Activated naive CD4-positive, alpha-beta T cell treated with anti-CD3 and anti-CD28 coated beads, Interleukin-2, amount 50 U/mL, for 72 hours (primary cell): Measurements from ENCODE around the gene SLC22A23. TPM values are rescaled to one million over a fixed set of nuclear protein-coding genes. Genes with fewer than 3 reads are reported as not detected.
"Not testable (repeated sequence)": the region's sequence is repeated elsewhere in the genome, so short reads cannot be mapped to it uniquely, and the experiment has no call there.

Experiments used
- ATAC-seq, 2 donors: fragments of 150-1000 bp; cut with Tn5 transposase; 2 replicates each; pipeline ENCODE4 v1.10.0; 2021; ENCODE audit warnings: mild to moderate bottlenecking in 2 of 2, moderate library complexity in 2 of 2
- DNase-seq, 2 donors: peaks; one replicate each; pipeline ENCODE4 v3.0.0; 2021 to 2022; ENCODE audit warnings: low spot score in 2 of 2
- H3K27ac Mint-ChIP-seq, 2 donors: one replicate each; pipeline ENCODE4 v1.8.0; 2022; ENCODE audit warnings: mild to moderate bottlenecking in 2 of 2, mixed read lengths in 2 of 2
- H3K36me3 Mint-ChIP-seq, 2 donors: one replicate each; pipeline ENCODE4 v1.8.0; 2022; ENCODE audit warnings: mixed read lengths in 2 of 2
- H3K9me3 Mint-ChIP-seq, 2 donors: one replicate each; pipeline ENCODE4 v1.8.0; 2022; ENCODE audit warnings: mixed read lengths in 2 of 2
- total RNA-seq, 2 donors: library from RNA; stranded (reverse); gene quantifications; one replicate each; pipeline ENCODE4 v1.2.3, GENCODE V29; 2022

SLC22A23 gene
- total RNA-seq, 2 donors from 2014 or later, result 0.27 to 0.72 TPM

DNA sequence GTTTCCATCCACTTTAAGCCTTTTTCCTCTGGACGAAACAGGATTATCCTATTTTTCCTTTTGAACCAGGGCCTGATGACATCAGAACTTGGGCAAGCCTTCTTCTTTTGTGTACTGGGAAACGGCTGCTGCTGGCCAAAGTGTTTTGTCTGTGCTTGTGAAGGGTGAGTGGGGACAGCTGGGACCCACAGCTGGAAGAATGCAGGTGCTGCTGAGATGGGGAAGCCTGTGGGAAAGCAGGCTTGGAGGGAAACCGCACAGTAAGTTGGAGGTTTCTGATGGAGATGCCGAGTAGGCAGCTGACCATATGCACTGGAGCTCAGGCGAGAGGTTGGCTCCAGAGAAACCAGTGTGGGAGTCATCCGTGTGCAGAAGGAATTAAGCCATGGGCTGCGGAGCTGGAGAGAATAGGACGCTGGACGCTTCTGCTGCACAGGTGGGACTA, 206.6 kb downstream of the SLC22A23 start:
- no peak overlapping the region for H3K27ac Mint-ChIP-seq
- H3K9me3 Mint-ChIP-seq, result peaks cover 0 to 7% of the 10 kb centered on the region in 2 donors
- no peak for DNase-seq
- no peak for ATAC-seq
- H3K36me3 Mint-ChIP-seq, result peaks cover 0 to 6% of the 10 kb centered on the region in 2 donors

DNA sequence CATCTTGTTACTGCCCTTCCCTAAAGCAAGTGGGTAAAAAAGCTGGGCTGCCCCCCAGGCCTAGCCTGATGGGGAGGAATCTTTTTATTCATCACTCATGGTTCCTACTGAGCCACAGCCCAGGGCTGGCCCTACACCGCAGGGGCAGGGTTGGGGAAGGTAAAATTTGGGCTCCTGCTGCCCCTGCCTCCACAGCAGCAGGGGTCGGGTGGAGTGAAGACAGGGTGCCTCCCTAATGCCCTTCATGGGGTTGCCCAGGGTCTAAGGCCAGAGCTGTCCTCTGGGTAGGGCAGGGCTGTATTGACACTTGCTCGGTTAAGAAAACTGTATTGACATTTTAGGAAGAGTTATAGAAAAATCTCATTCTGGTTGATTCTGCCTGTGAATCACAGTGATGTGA, 207.0 kb downstream of the SLC22A23 start:
- no peak overlapping the region for H3K27ac Mint-ChIP-seq
- peaks cover 0 to 6% of the 10 kb centered on the region in 2 donors for H3K36me3 Mint-ChIP-seq
- H3K9me3 Mint-ChIP-seq, result peaks cover 0 to 7% of the 10 kb centered on the region in 2 donors
- no peak for ATAC-seq
- no peak for DNase-seq

DNA sequence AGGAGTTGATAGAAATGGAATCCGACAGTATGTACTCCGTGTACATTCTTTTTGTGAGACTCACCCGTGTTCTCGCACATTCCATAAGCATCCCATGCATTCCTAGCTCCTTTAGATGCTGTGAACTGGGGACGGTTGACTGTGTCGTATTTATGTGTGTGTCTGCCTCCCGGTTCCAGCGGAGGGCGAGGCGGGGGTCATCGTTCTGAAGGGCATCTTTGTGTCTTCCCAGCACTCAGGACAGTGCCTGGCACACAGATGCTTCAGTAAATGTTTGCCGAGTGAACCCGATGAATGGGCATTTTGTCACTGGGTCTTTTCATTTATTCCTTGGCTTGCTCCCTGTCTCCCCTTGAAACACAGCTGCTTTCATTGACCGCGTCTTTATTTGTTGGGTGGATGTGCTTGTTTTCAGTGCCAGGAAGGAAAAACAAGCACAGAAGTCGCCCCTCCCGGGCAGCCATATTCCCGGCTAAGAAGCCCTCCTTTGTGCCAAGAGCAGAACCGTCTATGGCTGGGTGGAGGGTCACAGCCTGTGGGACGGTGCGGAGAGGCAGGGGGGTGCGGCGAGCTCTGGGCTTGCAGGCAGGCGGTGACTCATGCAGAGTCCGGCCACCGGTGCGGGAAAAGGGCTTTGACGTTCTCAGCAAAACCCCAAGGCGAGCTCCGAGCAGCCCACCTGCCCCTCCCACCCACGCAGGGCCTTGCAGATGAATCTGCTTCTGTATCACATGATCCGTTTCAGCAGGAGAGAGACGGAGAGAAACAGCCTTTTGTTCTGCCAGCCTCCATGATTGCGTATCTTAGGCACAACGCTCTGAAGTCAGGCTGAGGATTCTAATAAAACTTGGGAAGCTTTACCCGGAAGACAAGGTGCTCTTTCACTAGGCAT, 209.3 kb downstream of the SLC22A23 start:
- Mint-ChIP-seq H3K9me3 (no peaks in the 10 kb centered on the region), H3K36me3 (no peaks in the 10 kb centered on the region), H3K27ac (no peak overlapping the region)
- ATAC-seq, result no peak
- DNase-seq, result no peak

DNA sequence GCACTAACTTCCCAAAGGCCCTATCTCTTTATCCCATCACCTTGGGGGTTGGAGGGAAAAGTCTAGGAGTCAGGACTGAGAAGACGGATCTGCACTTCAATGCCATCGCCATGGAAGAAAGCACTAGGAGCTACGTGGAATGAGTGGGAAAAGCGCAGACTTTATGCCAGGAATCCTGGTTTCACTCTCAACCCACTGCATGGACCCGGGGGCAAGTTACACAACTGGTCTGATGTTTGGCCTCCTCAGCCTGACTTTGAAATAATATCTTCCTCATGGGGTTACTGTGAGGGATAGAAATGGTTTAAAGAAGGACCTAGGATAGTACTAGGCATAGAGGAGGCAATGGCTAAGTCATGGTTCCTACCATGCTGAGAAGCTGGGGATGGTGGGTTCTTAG, 211.6 kb downstream of the SLC22A23 start:
- Mint-ChIP-seq H3K27ac (no peak overlapping the region), H3K9me3 (no peaks in the 10 kb centered on the region), H3K36me3 (no peaks in the 10 kb centered on the region)
- no peak for DNase-seq
- ATAC-seq, result no peak

DNA sequence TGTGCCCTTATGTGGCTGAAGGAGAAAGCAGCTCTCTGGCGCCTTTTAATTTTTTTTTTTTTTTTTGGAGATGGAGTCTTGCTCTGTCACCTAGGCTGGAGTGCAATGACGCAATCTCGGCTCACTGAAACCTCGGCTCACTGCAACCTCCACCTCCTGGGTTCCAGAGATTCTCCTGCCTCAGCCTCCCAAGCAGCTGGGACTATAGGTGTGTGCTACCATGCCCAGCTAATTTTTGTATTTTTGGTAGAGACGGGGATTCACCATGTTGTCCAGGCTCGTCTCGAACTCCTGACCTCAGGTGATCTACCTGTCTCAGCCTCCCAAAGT, 212.1 kb downstream of the SLC22A23 start:
- not testable (repeated sequence) for H3K9me3 Mint-ChIP-seq, DNase-seq, H3K27ac Mint-ChIP-seq, ATAC-seq, H3K36me3 Mint-ChIP-seq

DNA sequence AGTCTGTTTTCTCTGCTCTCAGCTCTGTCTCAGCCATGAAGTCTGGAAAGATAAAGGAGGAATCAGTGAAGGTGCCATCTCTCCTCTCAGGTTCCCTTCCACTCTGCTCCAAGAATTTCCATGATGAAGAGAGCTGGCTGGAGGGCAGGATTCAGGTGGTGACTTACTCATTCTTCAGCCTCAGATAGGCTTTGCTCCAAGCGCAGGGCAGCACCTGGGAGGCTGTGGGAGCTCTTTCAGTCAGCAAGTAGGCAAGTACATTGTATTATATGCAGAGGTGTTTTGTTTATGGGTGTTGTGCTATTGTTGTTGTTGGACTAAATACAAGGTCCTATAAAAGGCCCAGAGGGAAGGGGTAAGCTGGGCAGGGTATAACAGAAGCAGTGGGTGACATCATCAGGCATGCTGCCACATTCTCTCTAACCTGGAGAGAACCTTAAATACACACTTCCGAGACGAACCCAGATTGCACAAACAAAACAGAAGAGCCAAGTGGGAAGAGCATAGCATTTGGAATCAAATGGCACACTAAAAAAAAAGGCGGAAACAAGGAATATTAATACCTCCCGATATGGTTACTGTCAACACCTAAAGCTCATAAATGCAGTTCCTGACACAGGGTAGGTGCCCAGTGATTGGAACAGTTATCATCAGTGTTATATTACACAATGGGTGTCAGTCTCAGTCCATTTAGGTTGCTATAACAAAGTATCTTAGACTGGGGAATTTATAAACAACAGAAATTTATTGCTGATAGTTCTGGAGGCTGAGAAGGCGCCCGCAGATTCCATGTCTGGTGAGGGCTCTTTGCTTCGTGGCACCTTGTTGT, 212.6 kb downstream of the SLC22A23 start:
- Mint-ChIP-seq H3K9me3 (no peaks in the 10 kb centered on the region), H3K36me3 (no peaks in the 10 kb centered on the region), H3K27ac (no peak overlapping the region)
- ATAC-seq (no peak), DNase-seq (no peak)

DNA sequence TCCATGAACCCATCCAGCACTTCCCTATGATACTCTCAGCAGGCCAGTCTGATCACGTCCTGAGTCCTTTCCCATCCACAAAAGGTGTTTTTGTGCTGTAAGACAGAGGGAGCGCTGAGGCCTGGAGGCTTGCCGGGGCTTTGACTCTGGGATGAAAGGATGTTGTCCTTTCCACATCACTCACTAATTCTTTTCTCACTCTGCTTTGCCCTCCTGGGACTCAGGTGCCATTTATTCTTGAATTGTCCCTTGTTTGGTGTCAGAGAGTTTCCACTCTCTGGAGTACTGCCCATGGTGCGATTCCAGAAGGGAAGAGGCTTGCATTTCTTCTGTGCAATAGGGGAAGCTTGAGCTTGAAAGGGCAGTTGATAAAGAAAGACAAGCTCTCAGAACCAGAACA, 214.1 kb downstream of the SLC22A23 start:
- DNase-seq (no peak), ATAC-seq (no peak)
- Mint-ChIP-seq H3K27ac (peak overlapping the region in 1 of 2 donors; percentile 51), H3K9me3 (no peaks in the 10 kb centered on the region), H3K36me3 (no peaks in the 10 kb centered on the region)

DNA sequence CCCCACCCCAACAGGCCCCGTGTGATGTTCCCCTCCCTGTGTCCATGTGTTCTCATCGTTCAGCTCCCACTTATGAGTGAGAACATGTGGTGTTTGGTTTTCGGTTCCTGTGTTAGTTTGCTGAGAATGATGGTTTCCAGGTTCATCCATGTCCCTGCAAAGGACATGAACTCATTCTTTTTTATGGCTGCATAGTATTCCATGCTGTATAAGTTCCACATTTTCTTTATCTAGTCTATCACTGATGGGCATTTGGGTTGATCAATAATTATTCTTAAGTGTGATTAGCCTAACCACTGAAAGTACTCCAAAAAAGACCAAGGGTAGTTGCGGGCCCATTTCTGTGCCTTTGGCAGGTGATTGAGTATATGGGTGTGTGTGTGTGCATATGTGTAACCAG, 215.1 kb downstream of the SLC22A23 start:
- H3K36me3 Mint-ChIP-seq, DNase-seq, H3K9me3 Mint-ChIP-seq, H3K27ac Mint-ChIP-seq, ATAC-seq: not testable (repeated sequence)

DNA sequence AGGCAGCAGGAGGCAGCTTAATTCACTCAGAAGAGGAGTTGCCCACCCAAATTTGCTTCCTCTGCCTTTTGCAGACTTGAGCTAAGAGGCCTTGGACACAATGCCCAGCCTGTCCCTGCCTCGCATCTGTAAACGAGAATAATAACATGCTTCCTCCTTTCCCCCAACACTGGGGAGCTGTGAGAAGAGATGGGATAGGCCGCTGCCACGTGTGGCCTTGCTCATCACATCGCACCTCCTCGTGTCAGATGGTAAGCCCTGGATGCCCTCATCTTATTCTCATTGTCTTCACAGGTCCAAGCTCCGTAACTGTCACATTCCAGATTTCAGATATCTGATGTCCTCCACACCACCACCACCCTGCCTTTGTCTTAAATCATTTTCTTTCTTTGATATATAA, 216.3 kb downstream of the SLC22A23 start:
- DNase-seq (no peak), ATAC-seq (no peak)
- Mint-ChIP-seq H3K9me3 (no peaks in the 10 kb centered on the region), H3K27ac (no peak overlapping the region), H3K36me3 (no peaks in the 10 kb centered on the region)

DNA sequence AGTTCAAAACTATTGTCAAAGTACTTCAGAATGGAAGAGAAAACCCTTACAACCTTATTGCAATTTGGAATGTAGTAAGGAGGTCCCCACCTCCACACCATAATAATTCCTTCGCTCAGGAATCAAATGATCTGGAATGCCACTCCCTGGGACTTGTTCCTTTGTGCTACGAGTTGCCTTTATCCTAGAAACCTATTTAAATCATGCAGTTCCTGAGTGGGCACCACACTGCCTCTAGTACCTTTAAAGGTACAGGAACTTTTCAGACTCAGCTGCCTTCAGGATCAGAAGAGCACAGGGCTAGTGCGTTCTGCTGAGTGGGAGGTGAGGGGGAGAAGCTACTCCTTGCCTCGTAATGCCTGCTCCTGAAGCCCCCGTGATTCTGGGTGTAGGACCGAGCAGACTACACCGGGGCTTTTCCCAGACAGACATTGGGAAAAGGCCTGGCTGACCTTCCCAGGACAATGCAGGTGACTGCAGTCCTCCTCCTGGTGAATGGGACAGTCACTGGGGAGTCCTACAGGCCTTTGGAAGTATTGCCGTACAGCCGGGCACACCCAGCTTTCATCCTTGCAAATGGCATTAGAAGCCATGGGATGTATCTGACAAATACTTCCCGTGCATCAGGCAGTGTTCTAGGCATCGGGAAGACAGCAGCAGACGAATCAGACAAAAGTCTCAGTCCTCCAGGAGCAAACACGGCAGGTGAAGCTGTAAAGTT, 217.6 kb downstream of the SLC22A23 start:
- ATAC-seq, result no peak
- Mint-ChIP-seq H3K36me3 (no peaks in the 10 kb centered on the region), H3K27ac (no peak overlapping the region), H3K9me3 (no peaks in the 10 kb centered on the region)
- no peak for DNase-seq

DNA sequence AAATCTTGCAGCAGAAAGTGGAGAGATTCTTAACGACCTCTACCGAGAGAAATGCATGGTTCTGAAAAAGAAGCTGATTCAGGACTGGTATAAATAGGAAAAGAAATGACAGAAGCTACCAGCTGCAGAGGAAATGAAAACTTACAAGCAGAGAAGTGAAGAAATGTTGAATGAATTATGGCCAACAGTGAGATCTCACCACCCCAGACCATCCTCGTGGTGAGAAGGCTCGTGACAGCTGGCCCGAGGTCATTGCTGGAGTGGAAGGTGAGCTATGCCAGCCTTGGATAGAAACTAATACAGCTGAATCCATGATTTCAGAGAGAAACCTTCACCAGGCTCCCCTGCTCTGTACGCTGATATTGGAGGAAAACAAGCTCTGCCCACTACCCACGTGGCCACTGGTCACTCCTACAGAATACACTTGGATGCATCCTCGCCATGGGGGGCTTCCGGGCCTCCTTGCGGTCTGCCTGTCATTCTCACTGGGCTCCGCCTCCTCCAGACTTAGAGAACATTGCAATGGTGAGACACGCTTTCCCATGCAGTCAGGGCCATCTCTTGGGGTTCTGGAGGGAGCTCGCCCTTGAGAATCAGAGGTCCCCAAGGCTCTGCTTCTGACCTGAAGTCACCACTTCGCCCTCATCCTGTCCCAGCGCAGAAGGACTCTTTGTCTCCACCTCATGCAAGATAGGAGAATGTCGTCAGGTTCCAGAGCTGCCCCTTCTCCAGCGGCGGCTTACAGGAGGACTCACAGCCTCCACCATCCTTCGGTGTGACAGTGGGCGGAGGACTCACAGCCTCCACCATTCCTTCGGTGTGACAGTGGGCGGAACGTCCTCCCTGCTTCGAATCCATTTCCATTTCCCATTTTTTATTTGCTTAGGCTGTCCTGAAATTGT, 218.8 kb downstream of the SLC22A23 start:
- DNase-seq (no peak), ATAC-seq (no peak)
- H3K36me3 Mint-ChIP-seq, result no peaks in the 10 kb centered on the region
- H3K27ac Mint-ChIP-seq, result no peak overlapping the region
- no peaks in the 10 kb centered on the region for H3K9me3 Mint-ChIP-seq

DNA sequence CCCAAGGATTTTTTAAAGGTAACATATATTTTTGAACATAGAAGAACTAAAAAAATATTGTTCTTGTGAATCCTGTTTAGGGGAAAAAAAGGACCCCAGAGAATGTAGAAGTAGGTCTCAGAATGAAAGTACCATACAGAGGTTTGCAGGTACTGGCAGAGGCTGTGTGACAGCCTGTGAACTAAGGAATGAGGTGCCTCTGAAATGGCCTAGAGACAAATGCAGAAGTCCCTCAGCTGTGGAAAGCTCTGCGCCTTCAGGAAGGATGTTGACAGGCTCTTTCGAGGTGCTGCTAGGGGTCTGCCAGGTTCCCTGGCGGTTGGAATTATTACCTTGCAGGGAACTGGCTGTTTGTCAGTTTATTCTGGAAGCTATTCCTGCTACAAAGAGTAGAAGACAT, 220.8 kb downstream of the SLC22A23 start:
- peaks cover 0 to 4% of the 10 kb centered on the region in 2 donors for H3K36me3 Mint-ChIP-seq
- no peak overlapping the region for H3K27ac Mint-ChIP-seq
- H3K9me3 Mint-ChIP-seq, result no peaks in the 10 kb centered on the region
- ATAC-seq, result no peak
- DNase-seq, result no peak

DNA sequence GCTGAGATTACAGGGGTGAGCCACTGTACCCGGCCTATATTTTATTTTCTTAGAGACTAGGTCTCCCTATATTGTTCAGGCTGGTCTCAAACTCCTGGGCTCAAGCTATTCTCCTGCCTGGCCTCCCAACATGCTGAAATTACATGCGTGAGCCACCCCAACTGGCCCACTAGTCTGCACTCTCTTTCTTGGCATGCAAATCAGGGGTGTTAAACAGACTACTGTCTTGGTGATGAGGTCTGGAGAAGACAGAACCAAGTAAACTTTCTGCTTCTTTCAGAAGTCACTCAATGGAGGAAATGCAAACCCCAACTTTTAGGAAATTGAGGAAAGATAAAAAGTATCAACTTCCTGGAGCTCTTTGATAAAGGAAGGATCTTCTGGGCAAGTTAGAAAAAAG, 221.4 kb downstream of the SLC22A23 start:
- no peaks in the 10 kb centered on the region for H3K9me3 Mint-ChIP-seq
- peaks cover 0 to 4% of the 10 kb centered on the region in 2 donors for H3K36me3 Mint-ChIP-seq
- no peak overlapping the region for H3K27ac Mint-ChIP-seq
- DNase-seq (no peak), ATAC-seq (no peak)

DNA sequence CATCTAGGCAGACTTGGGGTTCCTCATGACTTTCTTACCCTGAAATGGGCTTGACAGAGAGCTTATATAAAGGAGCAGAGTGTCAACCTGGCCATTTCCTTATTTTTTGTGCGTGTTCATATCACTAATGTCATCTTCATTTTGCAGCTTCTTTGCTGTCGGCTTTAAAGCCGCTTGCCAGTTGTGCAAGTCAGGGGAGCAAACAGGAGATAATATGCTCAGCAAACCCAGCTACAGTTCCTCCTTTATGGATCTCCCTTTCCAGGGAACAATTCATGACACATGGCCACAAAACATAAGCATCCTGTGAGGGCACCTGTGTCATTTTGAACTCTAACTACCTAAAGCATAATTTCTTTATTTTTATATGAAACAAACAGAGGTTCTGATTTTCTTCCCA, 222.9 kb downstream of the SLC22A23 start:
- Mint-ChIP-seq H3K27ac (no peak overlapping the region), H3K36me3 (peaks cover 0 to 5% of the 10 kb centered on the region in 2 donors), H3K9me3 (no peaks in the 10 kb centered on the region)
- DNase-seq, result no peak
- no peak for ATAC-seq

DNA sequence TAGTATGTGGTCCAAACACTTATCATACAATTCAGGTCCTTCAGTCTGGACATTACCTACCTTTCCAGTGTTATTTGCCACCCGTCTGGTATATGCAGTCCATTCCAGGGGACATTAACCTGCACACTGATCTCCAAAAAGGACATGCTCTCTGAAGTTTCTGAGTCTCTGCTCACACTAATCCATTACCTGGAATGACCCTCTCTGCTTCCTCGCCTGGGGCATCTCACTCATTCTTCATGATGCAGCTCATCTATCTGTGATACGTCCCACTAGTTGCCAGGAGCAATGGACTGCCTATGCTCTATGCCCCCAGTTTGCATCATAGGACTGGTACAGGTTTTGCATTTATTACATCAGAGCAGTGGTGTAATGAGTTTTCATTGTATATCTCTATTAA, 223.5 kb downstream of the SLC22A23 start:
- H3K9me3 Mint-ChIP-seq, result no peaks in the 10 kb centered on the region
- no peak for ATAC-seq
- H3K27ac Mint-ChIP-seq, result no peak overlapping the region
- peaks cover 0 to 10% of the 10 kb centered on the region in 2 donors for H3K36me3 Mint-ChIP-seq
- no peak for DNase-seq
